Measurements from ENCODE around the gene RAB11FIP4. TPM values are rescaled to one million over a fixed set of nuclear protein-coding genes. Genes with fewer than 3 reads are reported as not detected.

RAB11FIP4 gene
- total and polyA plus RNA-seq, 2 donors (not counting 3 experiments of a cell fraction or from before 2014, with no cell fraction given), result 0.08 to 0.38 TPM

- no peak for TF ChIP-seq MAX (IDR thresholded peaks at IDR 0.05; ENCODE audit: insufficient read depth, insufficient read length)
- no peak for TF ChIP-seq EZH2 (IDR thresholded peaks at IDR 0.05; ENCODE audit: borderline replicate concordance, low read depth, low read length, severe bottlenecking)
- no peak for TF ChIP-seq POLR2AphosphoS5 (IDR thresholded peaks at IDR 0.05; ENCODE audit: insufficient read depth, low read depth, low read length)
- H4K20me1 ChIP-seq (replicated peaks; ENCODE audit: control insufficient read depth, extremely low read depth, insufficient read depth, low read length), result no peaks in the 10 kb centered on the region
- no peaks in the 10 kb centered on the region for H3K9me1 ChIP-seq (replicated peaks; ENCODE audit: control insufficient read depth, extremely low read depth, insufficient read depth, low read length)
- intact Hi-C loops (cut with micrococcal nuclease) (no loop called here), dilution Hi-C loops (cut with MboI; ENCODE audit: extremely low pct_ligation_motif_present, low sequenced_read_pairs) (no loop called here)
- no peaks in the 10 kb centered on the region for H3K4me1 ChIP-seq (ENCODE audit: control insufficient read depth, extremely low read depth, insufficient read depth, low read length)
- H3K36me3 ChIP-seq (ENCODE audit: control insufficient read depth in 2 of 2, extremely low read depth in 1 of 2, insufficient read depth in 2 of 2, low read length in 2 of 2), result no peaks in the 10 kb centered on the region
- DNase-seq (ENCODE audit: low read depth, low spot score), result no peak
- no TSS peak for BruUV-seq (replicated peaks)
- H3K9me3 ChIP-seq (replicated peaks; ENCODE audit: control insufficient read depth, insufficient read depth, low read length), result no peaks in the 10 kb centered on the region
- peaks cover 41 to 46% of the 10 kb centered on the region in 2 experiments for H3K27me3 ChIP-seq (ENCODE audit: control insufficient read depth in 2 of 2, insufficient read depth in 2 of 2, low read length in 2 of 2)
- no peak overlapping the region for H2AFZ ChIP-seq (ENCODE audit: low read depth, low read length)
- POLR2A ChIA-PET, result no interaction called here
- H3K79me2 ChIP-seq (ENCODE audit: control insufficient read depth, insufficient read depth, low read length), result no peaks in the 10 kb centered on the region
- H3K4me2 ChIP-seq (ENCODE audit: insufficient read depth, low read length), result no peak overlapping the region
- H3K27ac ChIP-seq (ENCODE audit: insufficient read depth, low read depth, low read length), result no peak overlapping the region
- no peak overlapping the region for H3K9ac ChIP-seq (replicated peaks; ENCODE audit: extremely low read depth, insufficient read depth, low read length)
- CTCF ChIA-PET, result interaction anchor here (0.8 kb wide), 1 partner anchor 12 kb away, joined by 4 read pairs; no protein-coding TSS in a partner anchor
- no peak for FAIRE-seq
- H3K4me3 ChIP-seq (replicated peaks in 1 of 3; ENCODE audit: insufficient read depth in 1 of 3, low read depth in 1 of 3, low read length in 3 of 3), result no peak overlapping the region
These were observed 98.0 kb downstream of the RAB11FIP4 start for GRCh38 chr17:31489295-31490018.

- H3K79me2 ChIP-seq (ENCODE audit: control insufficient read depth, insufficient read depth, low read length), result no peaks in the 10 kb centered on the region
- no TSS peak for BruUV-seq (replicated peaks)
- ChIA-PET POLR2A (no interaction called here), CTCF (no interaction called here)
- no peak overlapping the region for H2AFZ ChIP-seq (ENCODE audit: low read depth, low read length)
- no peaks in the 10 kb centered on the region for H3K4me1 ChIP-seq (ENCODE audit: control insufficient read depth, extremely low read depth, insufficient read depth, low read length)
- H3K36me3 ChIP-seq (ENCODE audit: control insufficient read depth in 2 of 2, extremely low read depth in 1 of 2, insufficient read depth in 2 of 2, low read length in 2 of 2), result no peaks in the 10 kb centered on the region
- H3K9me3 ChIP-seq (replicated peaks; ENCODE audit: control insufficient read depth, insufficient read depth, low read length), result no peaks in the 10 kb centered on the region
- no peak overlapping the region for H3K27ac ChIP-seq (ENCODE audit: insufficient read depth, low read depth, low read length)
- TF ChIP-seq FOS (IDR thresholded peaks at IDR 0.05; ENCODE audit: borderline replicate concordance, insufficient read depth, low read length) (no peak), POLR2A (IDR thresholded peaks at IDR 0.05; ENCODE audit: low read depth, low read length) (no peak), MAX (IDR thresholded peaks at IDR 0.05; ENCODE audit: insufficient read depth, insufficient read length) (no peak), GATA2 (IDR thresholded peaks at IDR 0.05; ENCODE audit: insufficient read depth, insufficient read length, low read depth, low read length) (no peak), POLR2AphosphoS5 (IDR thresholded peaks at IDR 0.05; ENCODE audit: insufficient read depth, low read depth, low read length) (no peak), EZH2 (IDR thresholded peaks at IDR 0.05; ENCODE audit: borderline replicate concordance, low read depth, low read length, severe bottlenecking) (no peak), JUN (IDR thresholded peaks at IDR 0.05; ENCODE audit: borderline replicate concordance, insufficient read depth, insufficient read length, low read depth) (no peak)
- H4K20me1 ChIP-seq (replicated peaks; ENCODE audit: control insufficient read depth, extremely low read depth, insufficient read depth, low read length), result no peaks in the 10 kb centered on the region
- no peak for DNase-seq (ENCODE audit: low read depth, low spot score)
- no peak overlapping the region for H3K4me2 ChIP-seq (ENCODE audit: insufficient read depth, low read length)
- intact Hi-C loops (cut with micrococcal nuclease) (no loop called here), dilution Hi-C loops (cut with MboI; ENCODE audit: extremely low pct_ligation_motif_present, low sequenced_read_pairs) (no loop called here)
- H3K4me3 ChIP-seq (replicated peaks in 1 of 3; ENCODE audit: insufficient read depth in 1 of 3, low read depth in 1 of 3, low read length in 3 of 3), result no peak overlapping the region
- peaks cover 41 to 44% of the 10 kb centered on the region in 2 experiments for H3K27me3 ChIP-seq (ENCODE audit: control insufficient read depth in 2 of 2, insufficient read depth in 2 of 2, low read length in 2 of 2)
- no peak for FAIRE-seq
- no peak overlapping the region for H3K9ac ChIP-seq (replicated peaks; ENCODE audit: extremely low read depth, insufficient read depth, low read length)
- no peaks in the 10 kb centered on the region for H3K9me1 ChIP-seq (replicated peaks; ENCODE audit: control insufficient read depth, extremely low read depth, insufficient read depth, low read length)
These were observed 98.7 kb downstream of the RAB11FIP4 start for GRCh38 chr17:31490019-31490650.
